Measurements from ENCODE around the gene MDFI. TPM values are rescaled to one million over a fixed set of nuclear protein-coding genes. Genes with fewer than 3 reads are reported as not detected.

MDFI gene
- total RNA-seq, 1 experiment from 2014 or later, result 86.2 TPM

DNA sequence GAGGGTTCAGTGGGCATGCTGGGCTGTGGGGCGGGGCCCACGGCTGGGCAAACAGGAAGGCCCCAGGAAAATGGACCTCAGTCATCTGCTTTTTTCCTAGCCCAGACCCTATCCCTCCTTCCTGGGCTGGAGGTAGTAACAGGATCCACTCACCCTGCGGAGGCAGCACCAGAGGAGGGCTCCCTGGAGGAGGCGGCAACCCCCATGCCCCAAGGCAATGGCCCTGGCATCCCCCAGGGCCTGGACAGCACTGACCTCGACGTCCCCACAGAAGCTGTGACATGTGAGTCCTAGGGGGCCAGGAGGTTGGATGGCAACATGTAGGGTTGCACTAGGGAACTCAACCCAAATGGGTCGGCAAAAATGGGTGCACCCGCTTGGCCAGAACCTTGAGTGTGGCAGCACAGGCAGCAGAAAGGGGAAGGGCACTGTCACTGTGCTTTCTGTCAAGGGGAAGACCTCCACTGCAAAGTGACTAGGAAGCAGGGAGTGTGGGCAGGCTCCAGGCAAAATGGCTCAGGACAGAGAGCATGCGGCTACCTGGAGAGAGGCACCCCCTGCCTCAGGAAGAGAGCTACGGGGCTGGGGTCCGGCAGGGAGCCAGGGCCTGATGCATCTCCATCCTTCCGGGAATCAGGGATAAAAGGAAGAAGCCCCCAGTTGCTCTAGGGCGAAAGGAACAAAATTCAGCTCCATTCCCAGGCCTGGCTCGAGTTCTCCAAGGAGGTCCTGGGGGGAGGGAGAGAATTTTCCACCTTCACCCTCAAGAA is 7.9 kb downstream of the MDFI start:
- ATAC-seq (no peak), DNase-seq (ENCODE audit: low spot score) (no peak)
- H3K27me3 Mint-ChIP-seq (ENCODE audit: low read depth), result peaks cover 3% of the 10 kb centered on the region; the same call in 1 of the 2 replicates
- ChIA-PET CTCF (no interaction called here), POLR2A (no interaction called here)
- no peaks in the 10 kb centered on the region for H3K9me3 Mint-ChIP-seq
- H3K27ac Mint-ChIP-seq, result no peak overlapping the region
- H3K4me1 Mint-ChIP-seq, result peaks cover 50% of the 10 kb centered on the region
- TF ChIP-seq TCF7 (CRISPR knock-in tag; IDR thresholded peaks at IDR 0.05; ENCODE audit: low read depth) (no peak), ZNF138 (CRISPR knock-in tag; conservative IDR thresholded peaks at IDR 0.05) (no peak), GABPB1 (CRISPR knock-in tag; IDR thresholded peaks at IDR 0.05) (no peak), ETV6 (CRISPR knock-in tag; IDR thresholded peaks at IDR 0.05) (no peak), NR1H2 (CRISPR knock-in tag; IDR thresholded peaks at IDR 0.05) (no peak), HMGA2 (CRISPR knock-in tag; IDR thresholded peaks at IDR 0.05) (no peak), GTF2I (CRISPR knock-in tag; conservative IDR thresholded peaks at IDR 0.05) (no peak), HMGXB4 (CRISPR knock-in tag; IDR thresholded peaks at IDR 0.05) (no peak), EMX1 (CRISPR knock-in tag; IDR thresholded peaks at IDR 0.05) (no peak), JUN (CRISPR knock-in tag; IDR thresholded peaks at IDR 0.05) (no peak)
- TF ChIP-seq, protein P1, sequence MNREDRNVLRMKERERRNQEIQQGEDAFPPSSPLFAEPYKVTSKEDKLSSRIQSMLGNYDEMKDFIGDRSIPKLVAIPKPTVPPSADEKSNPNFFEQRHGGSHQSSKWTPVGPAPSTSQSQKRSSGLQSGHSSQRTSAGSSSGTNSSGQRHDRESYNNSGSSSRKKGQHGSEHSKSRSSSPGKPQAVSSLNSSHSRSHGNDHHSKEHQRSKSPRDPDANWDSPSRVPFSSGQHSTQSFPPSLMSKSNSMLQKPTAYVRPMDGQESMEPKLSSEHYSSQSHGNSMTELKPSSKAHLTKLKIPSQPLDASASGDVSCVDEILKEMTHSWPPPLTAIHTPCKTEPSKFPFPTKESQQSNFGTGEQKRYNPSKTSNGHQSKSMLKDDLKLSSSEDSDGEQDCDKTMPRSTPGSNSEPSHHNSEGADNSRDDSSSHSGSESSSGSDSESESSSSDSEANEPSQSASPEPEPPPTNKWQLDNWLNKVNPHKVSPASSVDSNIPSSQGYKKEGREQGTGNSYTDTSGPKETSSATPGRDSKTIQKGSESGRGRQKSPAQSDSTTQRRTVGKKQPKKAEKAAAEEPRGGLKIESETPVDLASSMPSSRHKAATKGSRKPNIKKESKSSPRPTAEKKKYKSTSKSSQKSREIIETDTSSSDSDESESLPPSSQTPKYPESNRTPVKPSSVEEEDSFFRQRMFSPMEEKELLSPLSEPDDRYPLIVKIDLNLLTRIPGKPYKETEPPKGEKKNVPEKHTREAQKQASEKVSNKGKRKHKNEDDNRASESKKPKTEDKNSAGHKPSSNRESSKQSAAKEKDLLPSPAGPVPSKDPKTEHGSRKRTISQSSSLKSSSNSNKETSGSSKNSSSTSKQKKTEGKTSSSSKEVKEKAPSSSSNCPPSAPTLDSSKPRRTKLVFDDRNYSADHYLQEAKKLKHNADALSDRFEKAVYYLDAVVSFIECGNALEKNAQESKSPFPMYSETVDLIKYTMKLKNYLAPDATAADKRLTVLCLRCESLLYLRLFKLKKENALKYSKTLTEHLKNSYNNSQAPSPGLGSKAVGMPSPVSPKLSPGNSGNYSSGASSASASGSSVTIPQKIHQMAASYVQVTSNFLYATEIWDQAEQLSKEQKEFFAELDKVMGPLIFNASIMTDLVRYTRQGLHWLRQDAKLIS (CRISPR knock-in tag; IDR thresholded peaks at IDR 0.05; ENCODE audit: borderline replicate concordance), result no peak
- TF ChIP-seq, protein P2, sequence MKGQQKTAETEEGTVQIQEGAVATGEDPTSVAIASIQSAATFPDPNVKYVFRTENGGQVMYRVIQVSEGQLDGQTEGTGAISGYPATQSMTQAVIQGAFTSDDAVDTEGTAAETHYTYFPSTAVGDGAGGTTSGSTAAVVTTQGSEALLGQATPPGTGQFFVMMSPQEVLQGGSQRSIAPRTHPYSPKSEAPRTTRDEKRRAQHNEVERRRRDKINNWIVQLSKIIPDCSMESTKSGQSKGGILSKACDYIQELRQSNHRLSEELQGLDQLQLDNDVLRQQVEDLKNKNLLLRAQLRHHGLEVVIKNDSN (CRISPR knock-in tag; IDR thresholded peaks at IDR 0.05), result no peak
- TF ChIP-seq, protein P3, sequence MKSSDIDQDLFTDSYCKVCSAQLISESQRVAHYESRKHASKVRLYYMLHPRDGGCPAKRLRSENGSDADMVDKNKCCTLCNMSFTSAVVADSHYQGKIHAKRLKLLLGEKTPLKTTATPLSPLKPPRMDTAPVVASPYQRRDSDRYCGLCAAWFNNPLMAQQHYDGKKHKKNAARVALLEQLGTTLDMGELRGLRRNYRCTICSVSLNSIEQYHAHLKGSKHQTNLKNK (CRISPR knock-in tag; IDR thresholded peaks at IDR 0.05), result no peak
- H3K4me3 Mint-ChIP-seq, result no peak overlapping the region
- peaks cover 45% of the 10 kb centered on the region for H3K36me3 Mint-ChIP-seq

DNA sequence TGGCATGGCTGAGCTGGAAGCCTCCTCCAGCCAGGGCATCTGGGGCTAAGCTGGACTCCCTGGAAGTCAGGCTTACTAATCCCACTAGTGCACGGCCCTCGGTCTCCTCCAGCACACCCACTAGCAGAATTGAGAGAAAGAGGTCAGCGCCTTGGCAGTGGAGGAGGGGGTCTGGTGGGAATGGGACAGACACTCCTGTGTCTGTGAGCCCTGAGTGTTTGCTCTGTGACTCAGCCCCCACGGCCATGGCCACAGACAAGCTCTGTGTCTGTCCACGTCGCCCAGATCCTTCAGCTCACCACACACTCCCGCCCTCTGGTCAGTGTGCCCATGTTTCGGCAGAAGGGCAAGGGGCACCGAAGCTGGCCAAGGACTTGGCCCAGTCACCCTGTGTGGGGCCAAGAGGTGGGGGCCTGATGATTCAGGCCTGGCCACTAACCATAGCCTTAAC is 8.8 kb downstream of the MDFI start:
- ATAC-seq (no peak), DNase-seq (ENCODE audit: low spot score) (no peak)
- ChIA-PET POLR2A (no interaction called here), CTCF (interaction anchor here (1.0 kb wide), 1 partner anchor 28 kb away, joined by 3 read pairs; no protein-coding TSS in a partner anchor)
- Mint-ChIP-seq H3K9me3 (no peaks in the 10 kb centered on the region), H3K27me3 (ENCODE audit: low read depth) (peaks cover 3% of the 10 kb centered on the region; the same call in 1 of the 2 replicates), H3K36me3 (peaks cover 45% of the 10 kb centered on the region), H3K4me3 (no peak overlapping the region), H3K4me1 (peaks cover 42% of the 10 kb centered on the region), H3K27ac (no peak overlapping the region)
- TF ChIP-seq, protein P4, sequence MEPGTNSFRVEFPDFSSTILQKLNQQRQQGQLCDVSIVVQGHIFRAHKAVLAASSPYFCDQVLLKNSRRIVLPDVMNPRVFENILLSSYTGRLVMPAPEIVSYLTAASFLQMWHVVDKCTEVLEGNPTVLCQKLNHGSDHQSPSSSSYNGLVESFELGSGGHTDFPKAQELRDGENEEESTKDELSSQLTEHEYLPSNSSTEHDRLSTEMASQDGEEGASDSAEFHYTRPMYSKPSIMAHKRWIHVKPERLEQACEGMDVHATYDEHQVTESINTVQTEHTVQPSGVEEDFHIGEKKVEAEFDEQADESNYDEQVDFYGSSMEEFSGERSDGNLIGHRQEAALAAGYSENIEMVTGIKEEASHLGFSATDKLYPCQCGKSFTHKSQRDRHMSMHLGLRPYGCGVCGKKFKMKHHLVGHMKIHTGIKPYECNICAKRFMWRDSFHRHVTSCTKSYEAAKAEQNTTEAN (CRISPR knock-in tag; IDR thresholded peaks at IDR 0.05), result no peak
- no peak for TF ChIP-seq RORB (CRISPR knock-in tag; IDR thresholded peaks at IDR 0.05)
- TF ChIP-seq ESRRA (CRISPR knock-in tag; IDR thresholded peaks at IDR 0.05; ENCODE audit: borderline replicate concordance), result no peak
- no peak for TF ChIP-seq ETV6 (CRISPR knock-in tag; IDR thresholded peaks at IDR 0.05)
- TF ChIP-seq IRF2 (CRISPR knock-in tag; IDR thresholded peaks at IDR 0.05; ENCODE audit: borderline replicate concordance, low read depth), result no peak
- no peak for TF ChIP-seq STAT6 (CRISPR knock-in tag; conservative IDR thresholded peaks at IDR 0.05; ENCODE audit: low read depth)
- TF ChIP-seq, protein P5, sequence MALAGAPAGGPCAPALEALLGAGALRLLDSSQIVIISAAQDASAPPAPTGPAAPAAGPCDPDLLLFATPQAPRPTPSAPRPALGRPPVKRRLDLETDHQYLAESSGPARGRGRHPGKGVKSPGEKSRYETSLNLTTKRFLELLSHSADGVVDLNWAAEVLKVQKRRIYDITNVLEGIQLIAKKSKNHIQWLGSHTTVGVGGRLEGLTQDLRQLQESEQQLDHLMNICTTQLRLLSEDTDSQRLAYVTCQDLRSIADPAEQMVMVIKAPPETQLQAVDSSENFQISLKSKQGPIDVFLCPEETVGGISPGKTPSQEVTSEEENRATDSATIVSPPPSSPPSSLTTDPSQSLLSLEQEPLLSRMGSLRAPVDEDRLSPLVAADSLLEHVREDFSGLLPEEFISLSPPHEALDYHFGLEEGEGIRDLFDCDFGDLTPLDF (CRISPR knock-in tag; IDR thresholded peaks at IDR 0.05), result no peak
- TF ChIP-seq, protein P6, sequence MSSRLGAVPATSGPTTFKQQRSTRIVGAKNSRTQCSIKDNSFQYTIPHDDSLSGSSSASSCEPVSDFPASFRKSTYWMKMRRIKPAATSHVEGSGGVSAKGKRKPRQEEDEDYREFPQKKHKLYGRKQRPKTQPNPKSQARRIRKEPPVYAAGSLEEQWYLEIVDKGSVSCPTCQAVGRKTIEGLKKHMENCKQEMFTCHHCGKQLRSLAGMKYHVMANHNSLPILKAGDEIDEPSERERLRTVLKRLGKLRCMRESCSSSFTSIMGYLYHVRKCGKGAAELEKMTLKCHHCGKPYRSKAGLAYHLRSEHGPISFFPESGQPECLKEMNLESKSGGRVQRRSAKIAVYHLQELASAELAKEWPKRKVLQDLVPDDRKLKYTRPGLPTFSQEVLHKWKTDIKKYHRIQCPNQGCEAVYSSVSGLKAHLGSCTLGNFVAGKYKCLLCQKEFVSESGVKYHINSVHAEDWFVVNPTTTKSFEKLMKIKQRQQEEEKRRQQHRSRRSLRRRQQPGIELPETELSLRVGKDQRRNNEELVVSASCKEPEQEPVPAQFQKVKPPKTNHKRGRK (CRISPR knock-in tag; IDR thresholded peaks at IDR 0.05; ENCODE audit: borderline replicate concordance), result no peak
- TF ChIP-seq ZNF317 (CRISPR knock-in tag; IDR thresholded peaks at IDR 0.05; ENCODE audit: borderline replicate concordance, low read depth), result no peak
